MM.1S (cell line): ENCODE measurements around the gene CEP85L.

Experiments
- DNase-seq: peaks from one replicate; pipeline ENCODE4 v3.0.0-alpha.2; 2015
- H2AFZ ChIP-seq: fragments of 300-600 bp; sonication (generic); 2 replicates; pipeline ENCODE4 v1.6.0; 2016; ENCODE audit warnings: antibody characterized with exemption, low read length
- H3F3A ChIP-seq: fragments of 300-600 bp; sonication (generic); 2 replicates; pipeline ENCODE4 v1.6.1; 2016; ENCODE audit warnings: mild to moderate bottlenecking, antibody characterized with exemption, low read length, moderate library complexity, mixed read lengths; ENCODE audit not compliant: insufficient read depth
- H3K27ac ChIP-seq: fragments of 300-600 bp; sonication (generic); 2 replicates; pipeline ENCODE4 v1.5.1; 2016; ENCODE audit warnings: mild to moderate bottlenecking, low read length
- H3K27me3 ChIP-seq: fragments of 300-600 bp; sonication (generic); replicated peaks from 2 replicates; pipeline ENCODE4 v1.6.0; 2016; ENCODE audit warnings: low read length; ENCODE audit not compliant: insufficient read depth
- H3K36me3 ChIP-seq: fragments of 300-600 bp; sonication (generic); replicated peaks from 2 replicates; pipeline ENCODE4 v1.6.1; 2016; ENCODE audit warnings: mild to moderate bottlenecking, low read length, mixed read lengths; ENCODE audit not compliant: insufficient read depth
- H3K4me1 ChIP-seq: fragments of 300-600 bp; sonication (generic); 2 replicates; pipeline ENCODE4 v1.6.1; 2016; ENCODE audit warnings: low read length, mixed read lengths
- H3K4me2 ChIP-seq: fragments of 300-600 bp; sonication (generic); 2 replicates; pipeline ENCODE4 v1.6.0; 2016; ENCODE audit warnings: low read depth, low read length
- H3K4me3 ChIP-seq: fragments of 300-600 bp; sonication (generic); 2 replicates; pipeline ENCODE4 v1.5.1; 2016; ENCODE audit warnings: low read length, mixed read lengths
- H3K79me2 ChIP-seq: fragments of 300-600 bp; sonication (generic); 2 replicates; pipeline ENCODE4 v1.6.1; 2016; ENCODE audit warnings: mixed run types, low read length, mixed read lengths
- H3K9ac ChIP-seq: fragments of 300-600 bp; sonication (generic); 2 replicates; pipeline ENCODE4 v1.6.1; 2016; ENCODE audit warnings: low read length, mixed read lengths
- H3K9me2 ChIP-seq: fragments of 300-600 bp; sonication (generic); replicated peaks from 2 replicates; pipeline ENCODE4 v1.6.1; 2016; ENCODE audit warnings: mild to moderate bottlenecking, low read length, mixed read lengths; ENCODE audit not compliant: insufficient read depth
- H3K9me3 ChIP-seq: fragments of 300-600 bp; sonication (generic); replicated peaks from 2 replicates; pipeline ENCODE4 v1.6.1; 2016; ENCODE audit warnings: mild to moderate bottlenecking, low read length, mixed read lengths; ENCODE audit not compliant: insufficient read depth
- H4K20me1 ChIP-seq: fragments of 300-600 bp; sonication (generic); 2 replicates; pipeline ENCODE4 v1.6.1; 2016; ENCODE audit warnings: mild to moderate bottlenecking, low read length, moderate library complexity, mixed read lengths; ENCODE audit not compliant: insufficient read depth
- EZH2 ChIP-seq: fragments of 300-600 bp; sonication (generic); optimal IDR thresholded peaks from 2 replicates; pipeline ENCODE3; 2017; ENCODE audit warnings: low read depth, mild to moderate bottlenecking, antibody characterized with exemption, low read length, mixed read lengths
- EZH2phosphoT487 ChIP-seq: fragments of 300-600 bp; sonication (generic); IDR thresholded peaks from 2 replicates; pipeline ENCODE4 v1.6.1; 2018; ENCODE audit warnings: antibody characterized with exemption, low read length
- TF ChIP-seq, protein P1 (sequence below): fragments of 300-600 bp; sonication (generic); IDR thresholded peaks from 2 replicates; pipeline ENCODE4 v1.5.1; 2016; ENCODE audit warnings: antibody characterized with exemption, low read length, mixed read lengths

Gene CEP85L

DNA sequence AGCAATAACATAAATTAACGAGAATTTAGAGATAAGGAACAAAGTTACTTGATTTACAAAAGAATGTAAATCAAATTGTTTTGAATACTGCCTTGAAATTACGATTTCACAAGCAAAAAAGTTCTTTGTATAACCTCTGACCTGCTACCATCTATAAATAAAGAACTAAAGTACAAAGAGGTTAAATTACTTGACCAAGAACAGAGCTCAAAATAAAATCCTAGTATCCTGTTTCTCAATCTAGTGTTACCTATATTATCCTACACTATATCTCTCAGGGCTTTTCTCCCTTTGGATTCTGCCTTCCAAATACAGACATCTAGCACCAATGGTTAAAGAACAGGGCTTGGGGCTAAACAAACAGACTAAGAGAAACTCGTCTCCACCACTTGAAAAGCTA is 59.5 kb downstream of the CEP85L start:
- no peaks in the 10 kb centered on the region for H3K79me2 ChIP-seq
- H3K27me3 ChIP-seq, result no peaks in the 10 kb centered on the region
- no peaks in the 10 kb centered on the region for H4K20me1 ChIP-seq
- H3F3A ChIP-seq, result no peaks in the 10 kb centered on the region
- H3K4me3 ChIP-seq, result no peak overlapping the region
- H3K4me2 ChIP-seq, result no peak overlapping the region
- H3K36me3 ChIP-seq, result no peaks in the 10 kb centered on the region
- H3K9me2 ChIP-seq, result no peaks in the 10 kb centered on the region
- H3K9me3 ChIP-seq, result no peaks in the 10 kb centered on the region
- no peak for TF ChIP-seq EZH2
- TF ChIP-seq EZH2phosphoT487, result no peak
- TF ChIP-seq, protein P1, sequence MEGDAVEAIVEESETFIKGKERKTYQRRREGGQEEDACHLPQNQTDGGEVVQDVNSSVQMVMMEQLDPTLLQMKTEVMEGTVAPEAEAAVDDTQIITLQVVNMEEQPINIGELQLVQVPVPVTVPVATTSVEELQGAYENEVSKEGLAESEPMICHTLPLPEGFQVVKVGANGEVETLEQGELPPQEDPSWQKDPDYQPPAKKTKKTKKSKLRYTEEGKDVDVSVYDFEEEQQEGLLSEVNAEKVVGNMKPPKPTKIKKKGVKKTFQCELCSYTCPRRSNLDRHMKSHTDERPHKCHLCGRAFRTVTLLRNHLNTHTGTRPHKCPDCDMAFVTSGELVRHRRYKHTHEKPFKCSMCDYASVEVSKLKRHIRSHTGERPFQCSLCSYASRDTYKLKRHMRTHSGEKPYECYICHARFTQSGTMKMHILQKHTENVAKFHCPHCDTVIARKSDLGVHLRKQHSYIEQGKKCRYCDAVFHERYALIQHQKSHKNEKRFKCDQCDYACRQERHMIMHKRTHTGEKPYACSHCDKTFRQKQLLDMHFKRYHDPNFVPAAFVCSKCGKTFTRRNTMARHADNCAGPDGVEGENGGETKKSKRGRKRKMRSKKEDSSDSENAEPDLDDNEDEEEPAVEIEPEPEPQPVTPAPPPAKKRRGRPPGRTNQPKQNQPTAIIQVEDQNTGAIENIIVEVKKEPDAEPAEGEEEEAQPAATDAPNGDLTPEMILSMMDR, result no peak
- H3K9ac ChIP-seq, result no peak overlapping the region
- DNase-seq, result no peak
- no peak overlapping the region for H3K27ac ChIP-seq
- H3K4me1 ChIP-seq, result no peaks in the 10 kb centered on the region
- no peak overlapping the region for H2AFZ ChIP-seq

DNA sequence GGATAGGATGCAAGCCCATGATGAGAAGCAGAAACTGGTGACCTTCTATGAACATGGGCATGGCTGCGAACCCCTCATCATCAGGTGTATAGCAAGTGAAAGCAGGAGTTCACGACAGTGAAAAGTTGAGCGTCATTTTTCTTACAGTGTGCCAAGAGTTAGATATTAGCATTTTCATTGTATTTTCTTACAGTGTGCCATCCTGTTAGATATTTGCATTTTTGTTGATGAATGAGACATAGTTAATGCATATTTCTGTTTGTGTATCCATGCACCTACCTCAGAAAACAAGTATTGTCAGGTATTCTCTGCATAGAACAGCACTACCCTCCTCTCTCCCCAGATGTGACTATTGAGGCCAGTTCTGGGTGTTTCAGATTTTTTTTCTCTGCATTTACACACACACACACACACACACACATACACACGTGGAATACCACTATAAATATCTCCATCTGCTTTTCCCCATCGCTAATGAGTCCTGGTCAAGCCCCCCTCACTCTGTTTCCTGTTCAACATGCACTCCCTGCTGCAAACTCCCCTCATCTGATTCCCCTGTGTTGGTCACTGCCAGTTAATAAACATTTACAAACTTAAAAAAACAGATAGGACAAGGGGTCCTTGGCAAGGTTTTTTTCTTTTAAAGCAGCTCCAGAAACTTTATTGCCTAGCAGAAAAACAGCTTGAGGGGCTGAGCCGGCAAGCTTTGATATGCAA is 61.6 kb downstream of the CEP85L start:
- no peak for DNase-seq
- Histone ChIP-seq H3K9ac (no peak overlapping the region), H3K9me2 (no peaks in the 10 kb centered on the region), H3K4me3 (no peak overlapping the region), H4K20me1 (no peaks in the 10 kb centered on the region), H3K27me3 (no peaks in the 10 kb centered on the region), H3K79me2 (no peaks in the 10 kb centered on the region), H3K36me3 (no peaks in the 10 kb centered on the region), H3K4me2 (no peak overlapping the region), H3K9me3 (no peaks in the 10 kb centered on the region), H3K4me1 (no peaks in the 10 kb centered on the region), H3K27ac (no peak overlapping the region), H2AFZ (no peak overlapping the region), H3F3A (no peaks in the 10 kb centered on the region)
- TF ChIP-seq EZH2phosphoT487, result no peak
- TF ChIP-seq EZH2, result no peak
- TF ChIP-seq, protein P1, result no peak

DNA sequence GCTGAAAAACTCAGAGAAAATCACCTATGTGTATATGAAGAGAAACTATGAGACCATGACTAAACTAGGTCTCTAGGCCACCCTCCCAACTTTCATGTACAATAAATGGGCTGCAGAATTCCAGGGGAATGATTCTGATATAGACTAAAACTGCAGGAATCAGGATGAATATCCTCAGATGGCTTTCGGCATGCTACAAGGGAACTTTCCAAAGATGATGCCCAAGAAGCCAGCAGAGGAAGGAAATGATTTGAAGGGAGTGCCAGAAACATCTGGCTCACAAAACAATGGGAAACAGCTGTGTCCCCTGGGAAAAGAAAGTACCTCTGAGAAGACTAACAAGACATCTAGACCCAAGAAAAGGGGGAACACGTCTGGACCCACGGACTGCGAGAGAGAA is 62.2 kb downstream of the CEP85L start:
- Histone ChIP-seq H3K9ac (no peak overlapping the region), H4K20me1 (no peaks in the 10 kb centered on the region)

More for the DNA sequence above, 62.2 kb downstream of the CEP85L start:
- Histone ChIP-seq H2AFZ (no peak overlapping the region), H3K36me3 (no peaks in the 10 kb centered on the region), H3K4me1 (no peaks in the 10 kb centered on the region), H3K27ac (no peak overlapping the region), H3K4me2 (no peak overlapping the region), H3K9me2 (no peaks in the 10 kb centered on the region), H3K27me3 (no peaks in the 10 kb centered on the region), H3F3A (no peaks in the 10 kb centered on the region), H3K4me3 (no peak overlapping the region), H3K9me3 (no peaks in the 10 kb centered on the region), H3K79me2 (no peaks in the 10 kb centered on the region)
- DNase-seq, result no peak
- TF ChIP-seq EZH2phosphoT487, result no peak
- TF ChIP-seq, protein P1, result no peak
- TF ChIP-seq EZH2, result no peak
